Glutamatergic neuron (in vitro differentiated cells): ENCODE measurements around the gene NAE1. TPM values are rescaled to one million over a fixed set of nuclear protein-coding genes. Genes with fewer than 3 reads are reported as not detected.

Experiments used
- DNase-seq: peaks from one replicate; pipeline ENCODE4 v3.0.0; 2022
- H3K27ac Mint-ChIP-seq: one replicate; pipeline ENCODE4 v1.8.0; 2020; ENCODE audit warnings: mild to moderate bottlenecking, mixed read lengths, inconsistent platforms; ENCODE audit not compliant: unreplicated experiment
- H3K27me3 Mint-ChIP-seq: one replicate; pipeline ENCODE4 v1.8.0; 2020; ENCODE audit warnings: mild to moderate bottlenecking, moderate library complexity, mixed read lengths, inconsistent platforms; ENCODE audit not compliant: unreplicated experiment
- H3K36me3 Mint-ChIP-seq: one replicate; pipeline ENCODE4 v1.8.0; 2020; ENCODE audit warnings: mild to moderate bottlenecking, mixed read lengths, inconsistent platforms; ENCODE audit not compliant: unreplicated experiment
- H3K4me1 Mint-ChIP-seq: one replicate; pipeline ENCODE4 v1.8.0; 2020; ENCODE audit warnings: mild to moderate bottlenecking, low read depth, mixed read lengths, inconsistent platforms; ENCODE audit not compliant: unreplicated experiment
- H3K4me3 Mint-ChIP-seq: one replicate; pipeline ENCODE4 v1.8.0; 2020; ENCODE audit warnings: mild to moderate bottlenecking, mixed read lengths, inconsistent platforms; ENCODE audit not compliant: unreplicated experiment
- H3K9me3 Mint-ChIP-seq: one replicate; pipeline ENCODE4 v1.8.0; 2020; ENCODE audit warnings: mild to moderate bottlenecking, moderate library complexity, mixed read lengths, inconsistent platforms; ENCODE audit not compliant: unreplicated experiment
- total RNA-seq: library from RNA; stranded (reverse); fragmentation: NEBNext Ultra II Directional; extraction: Animal tissue kit (Norgen Biotek cat#: 25700); gene quantifications from one replicate; pipeline ENCODE4 v1.2.1, GENCODE V29; 2021; ENCODE audit not compliant: unreplicated experiment
- TF ChIP-seq, protein P1 (sequence below): fragments of 200-600 bp; sonication (generic); IDR thresholded peaks from one replicate; pipeline ENCODE4 v1.5.0; 2021; ENCODE audit not compliant: partially characterized antibody, unreplicated experiment

NAE1 gene
- total RNA-seq, 1 donor from 2014 or later, result 125 TPM

DNA sequence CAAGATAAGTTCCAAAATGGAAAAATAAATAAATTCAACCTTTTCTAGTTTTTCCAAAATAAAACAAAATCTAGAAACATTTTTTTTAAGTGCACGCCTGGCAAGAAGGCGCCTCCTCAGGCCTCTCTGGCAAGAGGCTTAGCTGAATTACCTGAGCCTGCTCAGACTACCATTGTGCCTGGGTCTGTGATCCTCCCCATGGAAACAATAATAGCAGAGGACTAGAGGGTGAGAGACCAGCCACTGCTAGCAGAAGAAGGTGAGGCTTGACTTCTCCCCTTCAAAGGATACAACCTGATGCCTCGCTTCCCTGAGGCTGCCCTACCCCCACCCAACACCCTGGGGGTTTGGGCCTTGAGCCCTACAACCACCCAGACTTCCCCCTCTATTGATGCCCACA, 44.2 kb downstream of the NAE1 start:
- Mint-ChIP-seq H3K4me1 (no peaks in the 10 kb centered on the region), H3K27ac (no peak overlapping the region), H3K9me3 (peaks cover 2% of the 10 kb centered on the region), H3K36me3 (no peaks in the 10 kb centered on the region), H3K27me3 (no peaks in the 10 kb centered on the region), H3K4me3 (no peak overlapping the region)
- TF ChIP-seq, protein P1, sequence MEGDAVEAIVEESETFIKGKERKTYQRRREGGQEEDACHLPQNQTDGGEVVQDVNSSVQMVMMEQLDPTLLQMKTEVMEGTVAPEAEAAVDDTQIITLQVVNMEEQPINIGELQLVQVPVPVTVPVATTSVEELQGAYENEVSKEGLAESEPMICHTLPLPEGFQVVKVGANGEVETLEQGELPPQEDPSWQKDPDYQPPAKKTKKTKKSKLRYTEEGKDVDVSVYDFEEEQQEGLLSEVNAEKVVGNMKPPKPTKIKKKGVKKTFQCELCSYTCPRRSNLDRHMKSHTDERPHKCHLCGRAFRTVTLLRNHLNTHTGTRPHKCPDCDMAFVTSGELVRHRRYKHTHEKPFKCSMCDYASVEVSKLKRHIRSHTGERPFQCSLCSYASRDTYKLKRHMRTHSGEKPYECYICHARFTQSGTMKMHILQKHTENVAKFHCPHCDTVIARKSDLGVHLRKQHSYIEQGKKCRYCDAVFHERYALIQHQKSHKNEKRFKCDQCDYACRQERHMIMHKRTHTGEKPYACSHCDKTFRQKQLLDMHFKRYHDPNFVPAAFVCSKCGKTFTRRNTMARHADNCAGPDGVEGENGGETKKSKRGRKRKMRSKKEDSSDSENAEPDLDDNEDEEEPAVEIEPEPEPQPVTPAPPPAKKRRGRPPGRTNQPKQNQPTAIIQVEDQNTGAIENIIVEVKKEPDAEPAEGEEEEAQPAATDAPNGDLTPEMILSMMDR, result no peak
- no peak for DNase-seq

DNA sequence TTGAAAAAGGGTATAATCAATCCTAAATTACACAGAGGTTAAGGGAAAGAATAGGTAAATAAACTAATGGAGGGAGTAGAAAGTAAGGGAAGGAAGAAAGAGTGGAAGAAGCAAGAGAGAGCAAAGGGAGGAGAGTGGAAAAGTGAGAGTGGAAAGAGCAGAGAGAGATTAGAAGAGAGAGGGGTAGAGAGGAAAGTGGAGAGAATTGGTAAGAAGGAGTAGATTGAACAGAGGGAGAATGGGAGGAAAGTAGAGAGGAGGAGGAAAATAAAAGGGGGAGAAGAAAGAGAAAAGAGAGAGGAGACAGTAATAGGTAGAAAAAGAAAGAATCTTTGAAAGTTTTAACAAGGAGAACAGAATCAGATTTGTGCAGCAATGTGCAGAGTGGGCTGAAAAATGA, 54.3 kb downstream of the NAE1 start:
- no peak for DNase-seq
- H3K27me3 Mint-ChIP-seq, result peaks cover 2% of the 10 kb centered on the region
- H3K4me3 Mint-ChIP-seq, result no peak overlapping the region
- no peak overlapping the region for H3K27ac Mint-ChIP-seq
- H3K36me3 Mint-ChIP-seq, result no peaks in the 10 kb centered on the region
- H3K9me3 Mint-ChIP-seq, result no peaks in the 10 kb centered on the region
- TF ChIP-seq, protein P1, result no peak
- H3K4me1 Mint-ChIP-seq, result no peaks in the 10 kb centered on the region

DNA sequence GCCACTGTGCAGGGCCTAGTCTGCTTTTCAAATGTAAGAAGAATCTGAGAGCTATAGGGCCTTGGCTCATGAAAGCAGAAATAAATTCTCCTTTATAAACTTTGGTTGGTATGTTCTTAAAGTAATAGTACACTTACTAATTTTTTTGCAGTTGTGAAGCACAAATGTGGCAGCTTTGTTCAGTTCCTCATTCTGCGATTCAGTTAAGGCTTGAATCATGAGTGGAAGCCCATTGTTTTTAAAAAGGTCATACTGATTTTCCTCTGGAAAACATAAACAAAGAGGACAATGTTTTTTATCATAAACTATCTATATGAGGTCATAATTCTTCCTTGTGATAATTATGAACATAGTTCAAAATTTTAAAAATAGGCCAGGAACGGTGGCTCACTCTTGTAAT, 55.8 kb downstream of the NAE1 start:
- DNase-seq, result no peak
- H3K27ac Mint-ChIP-seq, result no peak overlapping the region
- no peak overlapping the region for H3K4me3 Mint-ChIP-seq
- H3K4me1 Mint-ChIP-seq, result no peaks in the 10 kb centered on the region
- TF ChIP-seq, protein P1, result no peak
- H3K9me3 Mint-ChIP-seq, result no peaks in the 10 kb centered on the region
- H3K27me3 Mint-ChIP-seq, result peaks cover 2% of the 10 kb centered on the region
- H3K36me3 Mint-ChIP-seq, result no peaks in the 10 kb centered on the region

DNA sequence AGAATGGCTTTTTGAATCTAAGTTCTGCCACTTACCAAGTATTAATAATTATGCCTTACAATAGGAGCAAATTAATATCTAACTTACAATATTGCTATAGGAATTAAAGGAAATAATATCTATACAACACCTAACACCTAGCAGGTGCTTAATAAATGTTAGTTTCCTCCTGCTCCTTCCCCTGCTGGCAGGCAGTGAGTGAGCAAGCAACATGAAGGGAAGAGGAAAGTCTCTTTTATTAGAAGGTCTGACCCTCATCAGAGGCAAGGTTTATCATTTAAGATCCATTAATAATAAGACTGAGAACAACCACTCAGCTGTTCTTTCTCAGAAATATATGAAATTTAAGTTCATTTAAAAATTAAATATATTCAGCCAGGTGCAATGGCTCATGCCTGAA, 72.7 kb downstream of the NAE1 start:
- no peak for DNase-seq

DNA sequence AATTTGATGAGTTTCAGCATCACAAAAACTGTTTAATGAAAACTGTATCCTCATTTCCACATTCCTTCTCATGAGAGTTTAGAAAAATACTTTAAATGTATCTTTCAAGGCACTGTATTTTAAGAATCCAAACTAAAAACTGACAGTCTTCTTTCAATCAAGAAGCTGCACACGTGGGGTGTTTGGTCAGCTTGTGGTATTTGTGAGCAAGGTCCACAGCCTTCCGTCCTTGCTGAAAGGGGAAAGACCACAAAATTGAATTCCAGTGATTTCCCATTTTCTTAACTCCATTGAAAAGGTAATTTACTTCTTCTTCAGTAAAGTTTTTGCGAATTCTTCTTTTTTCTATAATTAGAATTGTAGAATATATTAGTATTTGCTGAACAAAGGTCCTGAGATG, 76.0 kb downstream of the NAE1 start:
- peaks cover 8% of the 10 kb centered on the region for H3K9me3 Mint-ChIP-seq
- peaks cover 4% of the 10 kb centered on the region for H3K27me3 Mint-ChIP-seq
- no peaks in the 10 kb centered on the region for H3K36me3 Mint-ChIP-seq
- no peak overlapping the region for H3K27ac Mint-ChIP-seq
- H3K4me3 Mint-ChIP-seq, result no peak overlapping the region
- peaks cover 5% of the 10 kb centered on the region for H3K4me1 Mint-ChIP-seq
- no peak for DNase-seq
- TF ChIP-seq, protein P1, result no peak

More for the DNA sequence above, 72.7 kb downstream of the NAE1 start:
- H3K27me3 Mint-ChIP-seq, result no peaks in the 10 kb centered on the region
- no peaks in the 10 kb centered on the region for H3K36me3 Mint-ChIP-seq
- H3K9me3 Mint-ChIP-seq, result peaks cover 1% of the 10 kb centered on the region
- H3K27ac Mint-ChIP-seq, result no peak overlapping the region
- no peak overlapping the region for H3K4me3 Mint-ChIP-seq
- TF ChIP-seq, protein P1, result no peak
- no peaks in the 10 kb centered on the region for H3K4me1 Mint-ChIP-seq
